GM18508 (cell line): ENCODE results near the gene CCDC138.

ENCODE experiments used
- ATAC-seq: cut with Tn5 transposase; IDR thresholded peaks from one replicate; pipeline ENCODE4 v1.9.1; 2021; ENCODE audit warnings: moderate number of reproducible peaks; ENCODE audit not compliant: insufficient read depth, unreplicated experiment

CCDC138 gene

GRCh38 chr2:108878276-108878675 is 91.7 kb downstream of the CCDC138 start:
- ATAC-seq: no peak

GRCh38 chr2:108884619-108885018 is 98.0 kb downstream of the CCDC138 start:
- no peak for ATAC-seq

GRCh38 chr2:108889907-108890306 is 103.3 kb downstream of the CCDC138 start:
- ATAC-seq: no peak

GRCh38 chr2:108893277-108893676 is 106.7 kb downstream of the CCDC138 start:
- ATAC-seq: no peak

- ATAC-seq: no peak
These were observed 108.2 kb downstream of the CCDC138 start for GRCh38 chr2:108894766-108895165.

DNA sequence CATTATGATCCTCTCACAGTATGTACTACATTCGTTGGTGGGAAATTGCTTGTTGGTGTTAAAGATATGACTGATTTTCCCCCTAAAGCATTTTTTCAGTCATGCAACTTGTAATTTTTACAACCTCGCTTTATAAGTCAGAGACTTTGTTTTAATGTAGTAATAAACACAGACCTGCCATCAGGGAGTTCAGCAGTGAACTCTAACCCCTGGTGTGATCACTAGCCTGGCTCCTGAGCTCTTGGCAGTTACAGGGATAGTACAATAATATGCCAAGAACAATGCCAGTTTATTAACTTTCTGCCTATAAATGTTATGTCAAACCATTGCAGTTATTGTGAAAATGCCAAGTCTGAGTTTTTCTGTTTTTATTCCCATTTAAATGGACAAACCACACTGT is 108.6 kb downstream of the CCDC138 start:
- ATAC-seq: no peak

- no peak for ATAC-seq
These were observed 110.2 kb downstream of the CCDC138 start for GRCh38 chr2:108896741-108897140.

- no peak for ATAC-seq
These were observed 111.9 kb downstream of the CCDC138 start for GRCh38 chr2:108898315-108899082.

DNA sequence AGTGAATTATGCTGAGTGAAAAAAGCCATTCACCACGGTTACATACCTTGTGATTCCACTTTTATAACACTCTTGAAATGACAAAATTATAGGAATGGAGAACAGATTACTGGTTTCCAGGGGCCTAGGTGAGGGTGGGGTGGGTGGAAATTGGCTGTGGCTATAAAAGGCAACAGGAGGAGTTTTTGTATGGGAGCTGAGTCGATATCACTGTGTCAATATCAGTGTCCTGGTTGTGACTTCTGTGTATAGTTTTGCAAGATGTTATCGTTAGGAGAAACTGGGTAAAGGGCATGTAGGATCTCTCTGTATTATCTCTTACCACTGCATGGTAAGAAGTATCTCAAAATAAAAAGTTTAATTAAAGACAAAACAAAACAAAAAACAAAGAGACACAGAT is 118.1 kb downstream of the CCDC138 start:
- no peak for ATAC-seq

DNA sequence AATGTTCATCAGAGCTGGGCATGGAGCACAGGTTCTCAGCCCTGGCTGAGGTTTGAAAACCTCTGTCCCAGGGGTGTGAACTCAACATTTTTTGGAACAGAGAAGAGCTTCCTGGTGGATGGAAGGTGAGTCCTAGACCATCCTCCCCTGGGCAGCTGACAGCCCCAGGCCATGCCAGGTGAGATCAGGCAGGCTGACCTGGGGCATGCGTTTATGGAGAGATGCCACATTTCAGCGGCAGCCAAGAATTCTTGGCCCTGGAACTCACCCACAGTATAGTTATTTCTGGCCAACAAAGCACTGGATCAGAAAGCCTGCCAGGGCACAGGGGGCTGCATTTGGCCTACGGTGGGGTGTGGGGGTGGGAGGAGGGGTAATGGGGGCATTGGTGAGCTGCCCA is 118.6 kb downstream of the CCDC138 start:
- ATAC-seq: no peak

GRCh38 chr2:108905906-108906305 is 119.3 kb downstream of the CCDC138 start:
- ATAC-seq: no peak

DNA sequence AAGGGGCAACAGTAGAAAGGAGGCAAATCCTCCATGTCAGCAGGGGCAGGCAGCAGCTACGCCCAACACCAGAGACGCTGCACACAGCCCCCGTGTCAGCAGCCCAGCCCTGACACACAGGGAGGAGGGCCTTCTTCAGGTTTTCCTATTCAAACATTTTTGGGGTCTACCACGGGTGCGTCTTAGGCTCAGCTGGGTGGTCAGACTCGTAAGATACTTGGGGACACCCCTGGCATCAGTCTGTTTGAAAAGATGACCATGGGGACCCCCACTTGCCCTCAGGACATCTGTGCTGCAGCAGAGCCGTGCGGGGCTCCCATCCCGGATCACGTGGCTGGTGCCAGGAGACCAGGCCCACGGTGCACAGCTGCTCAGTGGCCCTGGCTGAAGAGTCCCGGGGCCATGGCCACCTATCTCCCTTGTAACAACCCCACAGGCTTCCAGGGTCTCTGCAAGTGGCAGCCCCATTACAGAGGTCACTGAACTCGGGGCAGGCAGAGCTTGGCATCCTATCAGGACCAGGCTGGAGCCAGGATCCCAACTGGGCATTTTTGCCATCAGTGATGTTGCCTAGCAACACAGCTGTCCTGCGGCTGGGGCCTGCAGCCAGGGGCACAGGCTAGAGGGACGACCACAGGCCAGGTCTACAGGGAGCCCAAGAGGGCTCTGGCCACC is 120.0 kb downstream of the CCDC138 start:
- no peak for ATAC-seq

DNA sequence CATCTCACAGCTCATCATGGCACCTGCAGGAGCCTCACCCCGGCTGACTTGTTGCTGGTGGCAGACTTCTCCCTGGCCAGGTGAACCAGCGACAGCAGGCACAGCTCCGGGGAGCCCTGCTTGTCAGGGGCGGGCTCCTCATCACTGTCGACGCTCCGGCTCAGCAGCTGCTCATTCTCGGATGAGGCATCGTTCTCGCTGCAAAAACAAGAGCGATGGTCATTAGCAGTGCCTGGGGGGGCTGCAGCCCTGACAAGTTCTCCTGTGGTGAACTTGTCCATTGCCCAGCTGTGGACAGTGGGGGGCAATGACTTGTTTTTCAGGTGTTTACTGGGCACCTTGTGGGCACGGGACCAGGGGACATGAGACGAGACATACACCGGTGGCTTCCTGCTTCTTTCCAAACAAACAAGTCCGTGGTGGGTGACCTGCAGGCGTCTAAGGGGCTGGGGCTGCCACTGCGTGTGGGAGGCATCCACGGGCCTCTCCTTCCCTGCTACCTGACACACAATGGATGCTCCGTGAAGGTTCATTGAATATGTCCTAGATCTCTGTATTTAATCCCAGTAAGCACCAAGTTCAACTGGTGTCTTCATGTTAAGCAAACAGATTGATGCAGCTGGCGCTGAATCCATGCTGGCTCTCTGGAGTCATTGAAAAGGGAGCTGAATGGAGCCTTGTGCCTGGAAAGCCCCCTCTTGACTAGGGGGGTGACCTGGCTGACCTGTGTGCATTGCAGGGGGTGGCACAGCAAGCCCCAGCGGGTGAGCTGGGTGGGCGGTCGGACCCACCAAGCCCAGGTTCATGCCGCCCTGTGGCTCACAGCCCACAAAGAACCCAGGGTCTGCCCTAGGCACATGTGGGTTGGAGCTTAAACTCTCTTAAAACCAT is 121.5 kb downstream of the CCDC138 start:
- ATAC-seq: no peak

- ATAC-seq: no peak
These were observed 122.1 kb downstream of the CCDC138 start for GRCh38 chr2:108908713-108909070.

GRCh38 chr2:108909275-108909823 is 122.8 kb downstream of the CCDC138 start:
- ATAC-seq: no peak

GRCh38 chr2:108910011-108910431 is 123.5 kb downstream of the CCDC138 start:
- ATAC-seq: no peak

DNA sequence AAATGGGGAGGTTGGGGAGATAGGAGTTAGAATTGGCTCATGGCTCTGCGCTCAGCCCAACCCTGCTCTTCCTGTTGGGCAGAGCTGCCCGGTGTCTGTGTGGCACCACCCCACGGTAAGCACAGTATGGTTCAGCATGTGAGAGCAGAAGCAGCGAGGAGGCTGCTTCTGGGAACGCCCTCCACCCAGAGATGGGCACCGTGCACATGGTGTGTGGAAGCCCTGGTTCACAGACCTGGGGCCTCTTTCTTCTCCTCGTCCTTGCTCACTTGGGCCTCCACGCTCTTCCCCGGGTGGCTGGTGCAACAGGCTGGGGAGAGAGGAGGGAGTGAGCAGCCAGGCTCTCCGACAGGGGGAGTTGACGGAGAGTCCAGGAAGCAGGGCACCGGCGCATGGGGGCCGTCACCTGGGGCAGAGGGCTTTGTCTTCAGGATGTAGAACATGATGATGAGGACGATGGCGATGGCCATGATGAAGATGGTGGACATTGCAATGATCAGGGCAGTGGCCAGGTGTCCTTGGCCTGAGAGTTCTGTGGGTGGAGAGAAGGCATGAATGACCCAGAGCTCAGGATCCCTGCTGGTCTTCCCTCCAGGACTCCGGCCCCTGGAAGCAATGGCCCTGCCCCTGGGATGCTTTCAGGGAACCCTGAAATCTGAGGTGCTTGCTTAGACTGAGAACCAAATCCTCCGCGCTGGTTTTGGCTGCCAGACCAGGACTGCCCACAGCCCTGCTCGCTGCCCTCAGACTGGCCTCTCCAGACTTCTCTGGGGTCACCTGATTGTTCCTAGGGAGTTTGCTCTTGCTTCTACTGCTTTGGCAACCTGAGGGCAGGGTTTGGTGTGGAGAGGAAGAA is 124.2 kb downstream of the CCDC138 start:
- ATAC-seq: no peak

DNA sequence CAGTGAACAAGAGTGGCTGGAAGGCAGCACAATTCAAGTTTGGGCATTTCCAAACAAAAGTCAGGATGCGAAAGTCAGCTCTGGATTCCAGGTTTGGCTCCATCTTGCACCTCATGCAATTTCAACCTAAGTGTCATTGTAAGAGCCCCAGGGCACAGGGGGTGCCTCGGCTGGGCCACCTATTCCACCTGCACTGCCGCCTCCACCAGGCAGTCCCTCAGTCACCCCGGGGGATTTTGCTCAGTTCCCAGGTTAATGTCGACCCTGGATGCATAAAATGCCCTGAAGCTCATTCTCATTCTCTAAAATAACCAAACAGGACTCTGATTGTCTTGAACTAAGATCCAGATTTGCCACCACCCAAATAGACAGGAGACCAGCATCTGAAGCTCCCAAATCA is 124.8 kb downstream of the CCDC138 start:
- no peak for ATAC-seq

GRCh38 chr2:108911807-108912628 is 125.4 kb downstream of the CCDC138 start:
- ATAC-seq: no peak
